GM20000 (cell line): ENCODE results near the gene ZNHIT2.
"Not testable (repeated sequence)": the region's sequence is repeated elsewhere in the genome, so short reads cannot be mapped to it uniquely, and the experiment has no call there.

ENCODE experiments used
- DNase-seq: peaks from one replicate; pipeline ENCODE4 v3.0.0; 2012; ENCODE audit warnings: low spot score
- CTCF ChIP-seq: IDR thresholded peaks from 2 replicates; pipeline ENCODE4 v1.5.1; 2012; ENCODE audit warnings: mild to moderate bottlenecking, control low read depth; ENCODE audit errors: extremely low read depth, missing control alignments

Gene ZNHIT2

GRCh38 chr11:65156926-65157325 is 39.4 kb upstream of the ZNHIT2 start:
- TF ChIP-seq CTCF, result no peak
- DNase-seq, result no peak

- no peak for DNase-seq
- TF ChIP-seq CTCF, result no peak
These were observed 38.8 kb upstream of the ZNHIT2 start for GRCh38 chr11:65156256-65156655.

GRCh38 chr11:65152122-65152521 is 34.6 kb upstream of the ZNHIT2 start:
- no peak for TF ChIP-seq CTCF
- DNase-seq, result no peak

GRCh38 chr11:65151331-65151899 is 33.9 kb upstream of the ZNHIT2 start:
- no peak for TF ChIP-seq CTCF
- no peak for DNase-seq

GRCh38 chr11:65150509-65151299 is 33.2 kb upstream of the ZNHIT2 start:
- TF ChIP-seq CTCF, result no peak
- DNase-seq, result peak; percentile 23

- DNase-seq, result not testable (repeated sequence)
These were observed 32.6 kb upstream of the ZNHIT2 start for GRCh38 chr11:65150131-65150508.

- TF ChIP-seq CTCF, result no peak
- DNase-seq, result no peak
These were observed 31.2 kb upstream of the ZNHIT2 start for GRCh38 chr11:65148657-65149056.
